CD14-positive monocyte (primary cell): ENCODE data around the gene GNB2. TPM values are rescaled to one million over a fixed set of nuclear protein-coding genes. Genes with fewer than 3 reads are reported as not detected.

ENCODE experiments used
- DNase-seq, 3 donors: peaks; one replicate each; pipeline ENCODE4 v3.0.0-alpha.2; 2011 to 2022
- H2AFZ ChIP-seq: 2 replicates; pipeline ENCODE4 v1.6.0; 2012; ENCODE audit warnings: mild to moderate bottlenecking, low read depth, low read length, inconsistent platforms; ENCODE audit not compliant: insufficient read depth, poor library complexity, severe bottlenecking
- H3K27ac ChIP-seq, 2 donors: 1 replicate in 1 of 2; 2 replicates in 1 of 2; pipeline ENCODE4 v1.5.1; 2012 to 2013; ENCODE audit warnings: low read length in 2 of 2, control low read depth in 1 of 2, inconsistent platforms in 1 of 2, low read depth in 1 of 2, mild to moderate bottlenecking in 1 of 2
- H3K27me3 ChIP-seq, 2 donors: one replicate each; pipeline versions ENCODE4 v1.6.0 to v1.6.1; 2011 to 2013; ENCODE audit warnings: low read length in 2 of 2; ENCODE audit not compliant: control insufficient read depth in 2 of 2, insufficient read depth in 2 of 2
- H3K36me3 ChIP-seq, 2 donors: replicated peaks in 1 of 2; 1 replicate in 1 of 2; 2 replicates in 1 of 2; pipeline versions ENCODE4 v1.5.1 to v1.6.1; 2012 to 2013; ENCODE audit warnings: low read length in 2 of 2, control low read depth in 1 of 2, inconsistent platforms in 1 of 2, mild to moderate bottlenecking in 1 of 2; ENCODE audit not compliant: insufficient read depth in 2 of 2, control insufficient read depth in 1 of 2
- H3K4me1 ChIP-seq, 2 donors: 1 replicate in 1 of 2; 2 replicates in 1 of 2; pipeline versions ENCODE4 v1.5.1 to v1.6.1; 2012 to 2013; ENCODE audit warnings: low read length in 2 of 2, control low read depth in 1 of 2, inconsistent platforms in 1 of 2, mild to moderate bottlenecking in 1 of 2, moderate library complexity in 1 of 2; ENCODE audit not compliant: insufficient read depth in 2 of 2, control insufficient read depth in 1 of 2
- H3K4me2 ChIP-seq: replicated peaks from 2 replicates; pipeline ENCODE3; 2012; ENCODE audit warnings: low read length, moderate library complexity, mild to moderate bottlenecking; ENCODE audit not compliant: poor library complexity, severe bottlenecking; ENCODE audit errors: extremely low read depth
- H3K4me3 ChIP-seq, 3 experiments: fragments of 200-600 bp in 1 of 3; sonication (generic) in 1 of 3; replicated peaks in 1 of 3; 1 replicate in 2 of 3; 2 replicates in 1 of 3; pipeline ENCODE4 v1.5.1; 2011 to 2013; ENCODE audit warnings: low read length in 3 of 3, mild to moderate bottlenecking in 3 of 3, control low read depth in 2 of 3, low read depth in 2 of 3, inconsistent platforms in 1 of 3, moderate library complexity in 1 of 3
- H3K79me2 ChIP-seq: 2 replicates; pipeline ENCODE4 v1.6.0; 2012; ENCODE audit warnings: mild to moderate bottlenecking, control low read depth, inconsistent platforms, low read length, moderate library complexity; ENCODE audit not compliant: insufficient read depth
- H3K9ac ChIP-seq: 2 replicates; pipeline ENCODE4 v1.6.0; 2017; ENCODE audit warnings: low read length, mild to moderate bottlenecking; ENCODE audit not compliant: insufficient read depth, poor library complexity, severe bottlenecking
- H3K9me3 ChIP-seq, 2 donors: replicated peaks in 1 of 2; 1 replicate in 1 of 2; 2 replicates in 1 of 2; pipeline versions ENCODE4 v1.5.1 to v1.6.1; 2012 to 2013; ENCODE audit warnings: low read length in 2 of 2, control low read depth in 1 of 2; ENCODE audit not compliant: control insufficient read depth in 1 of 2, insufficient read depth in 1 of 2
- H4K20me1 ChIP-seq: 2 replicates; pipeline ENCODE4 v1.6.0; 2012; ENCODE audit warnings: mild to moderate bottlenecking, low read length, control low read depth, moderate library complexity; ENCODE audit not compliant: insufficient read depth
- H3K27ac Mint-ChIP-seq, 7 donors: one replicate each; pipeline ENCODE4 v1.8.0; 2020; ENCODE audit warnings: mild to moderate bottlenecking in 7 of 7, mixed read lengths in 7 of 7, moderate library complexity in 6 of 7, inconsistent platforms in 2 of 7
- H3K27me3 Mint-ChIP-seq, 3 donors: one replicate each; pipeline ENCODE4 v1.8.0; 2021 to 2022; ENCODE audit warnings: low read depth in 3 of 3, mild to moderate bottlenecking in 3 of 3, mixed read lengths in 3 of 3, moderate library complexity in 3 of 3, inconsistent platforms in 1 of 3
- H3K36me3 Mint-ChIP-seq, 2 donors: one replicate each; pipeline ENCODE4 v1.8.0; 2020; ENCODE audit warnings: mixed read lengths in 2 of 2, inconsistent platforms in 1 of 2, mild to moderate bottlenecking in 1 of 2
- H3K4me1 Mint-ChIP-seq: one replicate; pipeline ENCODE4 v1.8.0; 2020; ENCODE audit warnings: mild to moderate bottlenecking, mixed read lengths
- H3K4me3 Mint-ChIP-seq, 2 donors: one replicate each; pipeline ENCODE4 v1.8.0; 2020; ENCODE audit warnings: mild to moderate bottlenecking in 2 of 2, mixed read lengths in 2 of 2, moderate library complexity in 1 of 2
- H3K9me3 Mint-ChIP-seq, 7 donors: one replicate each; pipeline ENCODE4 v1.8.0; 2020 to 2022; ENCODE audit warnings: mixed read lengths in 7 of 7, mild to moderate bottlenecking in 6 of 7, moderate library complexity in 6 of 7, inconsistent platforms in 2 of 7
- WGBS: methylation state at CpG from one replicate; pipeline ENCODE4 v1.1.5; 2013; ENCODE audit warnings: missing lambda C conversion rate; ENCODE audit not compliant: insufficient coverage; 5-methylcytosine and 5-hydroxymethylcytosine counted together
- intact Hi-C, 2 donors: fragments of 100-400 bp; cut with micrococcal nuclease; formaldehyde crosslinking; loops; one replicate each; pipeline versions ENCODE4 v1.15.0 to v1.15.1; 2023
- polyA plus RNA-seq, 3 donors: library from polyadenylated mRNA; depleted of rRNA in 1 of 3; unstranded in 2 of 3; stranded (reverse) in 1 of 3; fragments of 300-500 nt in 2 of 3; fragments of >200 nt in 1 of 3; fragmentation: Illumina TruSeq in 2 of 3; gene quantifications; 1 replicate in 2 of 3; 2 replicates in 1 of 3; pipeline ENCODE4 v1.2.3, GENCODE V29; 2012 to 2021
- TF ChIP-seq, protein P1 (sequence below): fragments of 200-600 bp; IDR thresholded peaks from one replicate; pipeline ENCODE4 v1.8.0; 2022; ENCODE audit warnings: antibody characterized with exemption, mild to moderate bottlenecking

The GNB2 gene
- polyA plus RNA-seq, 3 donors, result 90.0 to 436 (median 94.6) TPM

DNA sequence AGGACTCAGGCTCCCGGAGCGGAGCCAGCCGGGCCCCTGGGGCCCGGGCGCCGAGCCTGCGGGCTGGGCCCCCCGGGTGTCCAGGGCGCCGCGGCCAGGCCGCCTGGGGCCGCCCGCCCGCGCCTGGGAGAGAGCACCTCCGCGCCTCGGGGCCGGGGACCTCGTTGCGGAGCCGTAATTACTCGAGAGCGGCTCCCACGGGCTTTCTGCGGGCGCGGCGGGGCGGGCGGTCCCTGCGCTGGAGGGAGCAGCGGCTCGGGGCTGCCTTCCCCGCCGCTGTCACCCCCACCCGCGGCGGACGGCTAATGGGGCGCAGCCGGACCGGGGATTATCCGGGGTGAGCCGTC, 1.5 kb downstream of the GNB2 start:
- DNase-seq, result no peak
- peaks cover 1 to 8% (median 6%) of the 10 kb centered on the region in 3 donors for H3K27me3 Mint-ChIP-seq
- H3K4me1 Mint-ChIP-seq, result peaks cover 40% of the 10 kb centered on the region
- Histone ChIP-seq H2AFZ (no peak overlapping the region), H3K36me3 (peaks cover 34 to 37% of the 10 kb centered on the region in 2 donors), H3K79me2 (peaks cover 48% of the 10 kb centered on the region), H4K20me1 (peaks cover 50% of the 10 kb centered on the region), H3K4me3 (peak overlapping the region; percentile 64 to 100 (median 85)), H3K4me2 (peak overlapping the region; percentile 78), H3K27ac (peak overlapping the region; percentile 88 to 91), H3K9me3 (no peaks in the 10 kb centered on the region), H3K9ac (peak overlapping the region; percentile 89), H3K27me3 (no peaks in the 10 kb centered on the region), H3K4me1 (peaks cover 47 to 55% of the 10 kb centered on the region in 2 donors)
- peaks cover 0 to 2% (median 0%) of the 10 kb centered on the region in 7 donors for H3K9me3 Mint-ChIP-seq
- WGBS, result under 1% methylated on average over 42 of the region's 46 CpGs
- TF ChIP-seq, protein P1, sequence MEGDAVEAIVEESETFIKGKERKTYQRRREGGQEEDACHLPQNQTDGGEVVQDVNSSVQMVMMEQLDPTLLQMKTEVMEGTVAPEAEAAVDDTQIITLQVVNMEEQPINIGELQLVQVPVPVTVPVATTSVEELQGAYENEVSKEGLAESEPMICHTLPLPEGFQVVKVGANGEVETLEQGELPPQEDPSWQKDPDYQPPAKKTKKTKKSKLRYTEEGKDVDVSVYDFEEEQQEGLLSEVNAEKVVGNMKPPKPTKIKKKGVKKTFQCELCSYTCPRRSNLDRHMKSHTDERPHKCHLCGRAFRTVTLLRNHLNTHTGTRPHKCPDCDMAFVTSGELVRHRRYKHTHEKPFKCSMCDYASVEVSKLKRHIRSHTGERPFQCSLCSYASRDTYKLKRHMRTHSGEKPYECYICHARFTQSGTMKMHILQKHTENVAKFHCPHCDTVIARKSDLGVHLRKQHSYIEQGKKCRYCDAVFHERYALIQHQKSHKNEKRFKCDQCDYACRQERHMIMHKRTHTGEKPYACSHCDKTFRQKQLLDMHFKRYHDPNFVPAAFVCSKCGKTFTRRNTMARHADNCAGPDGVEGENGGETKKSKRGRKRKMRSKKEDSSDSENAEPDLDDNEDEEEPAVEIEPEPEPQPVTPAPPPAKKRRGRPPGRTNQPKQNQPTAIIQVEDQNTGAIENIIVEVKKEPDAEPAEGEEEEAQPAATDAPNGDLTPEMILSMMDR, result no peak
- H3K4me3 Mint-ChIP-seq, result peak overlapping the region; percentile 97 to 98
- H3K27ac Mint-ChIP-seq, result peak overlapping the region in 5 of 7 donors; percentile 35 to 96 (median 92)
- peaks cover 28 to 35% of the 10 kb centered on the region in 2 donors for H3K36me3 Mint-ChIP-seq
- intact Hi-C loops, result loop anchor here (2.0 to 10.0 kb wide), 3 partner anchors 88 to 550 kb away; partner anchors contain the start of genes FBXO24 (in 1 of the 2), LRCH4 (in 1 of the 2), MBLAC1 (in 1 of the 2) and PPP1R35 (in 1 of the 2)

DNA sequence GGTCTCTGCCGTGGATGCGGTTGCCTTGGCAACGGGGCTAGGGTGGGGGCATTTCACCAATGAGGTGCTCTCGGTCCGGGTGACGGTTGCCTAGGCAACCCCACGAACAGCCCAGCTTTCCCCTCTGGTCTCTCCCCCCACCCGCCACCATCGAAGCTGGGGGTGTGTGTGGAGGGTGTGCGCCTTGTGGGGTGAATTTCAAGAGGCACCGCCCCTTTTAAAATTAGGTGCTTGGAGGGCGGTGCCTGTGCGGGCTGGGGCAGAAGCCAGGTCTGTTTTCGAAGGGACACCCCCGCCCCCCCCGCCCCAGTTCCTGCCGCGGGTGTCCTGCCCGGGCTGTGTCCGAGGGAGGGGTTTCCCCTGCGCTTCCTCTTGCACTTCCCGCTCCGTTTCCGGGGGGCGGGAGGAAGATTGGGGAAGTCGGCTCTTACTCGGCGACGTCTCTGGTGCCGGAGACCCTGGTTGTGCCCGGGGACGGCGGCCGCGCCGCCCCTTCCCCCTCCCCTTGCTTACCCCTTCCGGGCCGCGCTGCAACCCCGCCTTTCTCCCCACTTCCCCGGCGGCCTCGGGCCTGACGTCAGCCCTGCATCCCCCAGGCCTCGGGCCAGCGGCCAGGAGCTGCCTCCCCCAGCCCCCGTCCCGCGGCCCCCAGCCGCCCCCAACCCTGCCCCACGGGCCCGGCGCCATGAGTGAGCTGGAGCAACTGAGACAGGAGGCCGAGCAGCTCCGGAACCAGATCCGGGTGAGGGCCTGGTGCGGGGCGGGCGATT, 2.2 kb downstream of the GNB2 start:
- DNase-seq, result peak; percentile 89 to 97 (median 95)
- Histone ChIP-seq H3K36me3 (peaks cover 38 to 40% of the 10 kb centered on the region in 2 donors), H3K4me3 (peak overlapping the region; percentile 64 to 100 (median 85)), H3K27ac (peak overlapping the region; percentile 88 to 91), H4K20me1 (peaks cover 57% of the 10 kb centered on the region), H2AFZ (no peak overlapping the region), H3K9me3 (no peaks in the 10 kb centered on the region), H3K9ac (peak overlapping the region; percentile 89), H3K4me1 (peaks cover 54 to 58% of the 10 kb centered on the region in 2 donors), H3K79me2 (peaks cover 48% of the 10 kb centered on the region), H3K27me3 (no peaks in the 10 kb centered on the region), H3K4me2 (peak overlapping the region; percentile 78)
- 0% methylated on average over 7 of the region's 59 CpGs for WGBS
- Mint-ChIP-seq H3K4me3 (peak overlapping the region; percentile 85 to 86), H3K4me1 (peaks cover 44% of the 10 kb centered on the region), H3K27me3 (peaks cover 1 to 8% (median 6%) of the 10 kb centered on the region in 3 donors), H3K9me3 (peaks cover 0 to 2% (median 0%) of the 10 kb centered on the region in 7 donors), H3K27ac (peak overlapping the region; percentile 68 to 93 (median 86)), H3K36me3 (peaks cover 30 to 42% of the 10 kb centered on the region in 2 donors)
- TF ChIP-seq, protein P1, result no peak
- intact Hi-C loops, result loop anchor here (2.0 to 10.0 kb wide), 3 partner anchors 89 to 551 kb away; partner anchors contain the start of genes FBXO24 (in 1 of the 2), LRCH4 (in 1 of the 2), MBLAC1 (in 1 of the 2) and PPP1R35 (in 1 of the 2)
